IPS-20b (cell line): Measurements from ENCODE around the gene MAPRE3.
"Not testable (repeated sequence)": the region's sequence is repeated elsewhere in the genome, so short reads cannot be mapped to it uniquely, and the experiment has no call there.

Source experiments
- H3K27ac ChIP-seq: one replicate; pipeline ENCODE4 v1.5.1; 2013; ENCODE audit warnings: low read length
- H3K27me3 ChIP-seq: 2 replicates; pipeline ENCODE4 v1.6.1; 2013; ENCODE audit warnings: mild to moderate bottlenecking, low read length, inconsistent platforms; ENCODE audit not compliant: insufficient read depth
- H3K36me3 ChIP-seq: 2 replicates; pipeline ENCODE4 v1.6.1; 2013; ENCODE audit warnings: low read depth, mild to moderate bottlenecking, inconsistent platforms, low read length, moderate library complexity; ENCODE audit not compliant: insufficient read depth
- H3K4me1 ChIP-seq: 2 replicates; pipeline ENCODE4 v1.6.1; 2013; ENCODE audit warnings: mild to moderate bottlenecking, control low read depth, inconsistent platforms, low read length, moderate library complexity; ENCODE audit not compliant: insufficient read depth
- H3K4me3 ChIP-seq: 2 replicates; pipeline ENCODE4 v1.5.1; 2013; ENCODE audit warnings: mild to moderate bottlenecking, low read length, inconsistent platforms
- H3K9ac ChIP-seq: 2 replicates; pipeline ENCODE4 v1.6.1; 2013; ENCODE audit warnings: low read depth, mild to moderate bottlenecking, inconsistent platforms, low read length, moderate library complexity
- H3K9me3 ChIP-seq: 2 replicates; pipeline ENCODE4 v1.6.1; 2013; ENCODE audit warnings: mild to moderate bottlenecking, low read depth, low read length, inconsistent platforms; ENCODE audit not compliant: insufficient read depth

Gene MAPRE3

GRCh38 chr2:27069436-27069835 is 99.0 kb downstream of the MAPRE3 start:
- Histone ChIP-seq H3K4me3 (no peak overlapping the region), H3K27me3 (no peaks in the 10 kb centered on the region), H3K27ac (no peak overlapping the region), H3K9me3 (no peaks in the 10 kb centered on the region), H3K36me3 (peaks cover 40% of the 10 kb centered on the region), H3K9ac (no peak overlapping the region), H3K4me1 (peaks cover 7% of the 10 kb centered on the region; the same call in 1 of the 2 replicates)

- H3K9ac ChIP-seq: peak overlapping the region; percentile 94; the same call in 1 of the 2 replicates
- peaks cover 7% of the 10 kb centered on the region; the same call in 1 of the 2 replicates for H3K4me1 ChIP-seq
- H3K9me3 ChIP-seq: no peaks in the 10 kb centered on the region
- no peak overlapping the region for H3K27ac ChIP-seq
- peaks cover 39% of the 10 kb centered on the region for H3K36me3 ChIP-seq
- peak overlapping the region; percentile 99 for H3K4me3 ChIP-seq
- no peaks in the 10 kb centered on the region for H3K27me3 ChIP-seq
Measured at GRCh38 chr2:27069961-27070618, 99.7 kb downstream of the MAPRE3 start.

DNA sequence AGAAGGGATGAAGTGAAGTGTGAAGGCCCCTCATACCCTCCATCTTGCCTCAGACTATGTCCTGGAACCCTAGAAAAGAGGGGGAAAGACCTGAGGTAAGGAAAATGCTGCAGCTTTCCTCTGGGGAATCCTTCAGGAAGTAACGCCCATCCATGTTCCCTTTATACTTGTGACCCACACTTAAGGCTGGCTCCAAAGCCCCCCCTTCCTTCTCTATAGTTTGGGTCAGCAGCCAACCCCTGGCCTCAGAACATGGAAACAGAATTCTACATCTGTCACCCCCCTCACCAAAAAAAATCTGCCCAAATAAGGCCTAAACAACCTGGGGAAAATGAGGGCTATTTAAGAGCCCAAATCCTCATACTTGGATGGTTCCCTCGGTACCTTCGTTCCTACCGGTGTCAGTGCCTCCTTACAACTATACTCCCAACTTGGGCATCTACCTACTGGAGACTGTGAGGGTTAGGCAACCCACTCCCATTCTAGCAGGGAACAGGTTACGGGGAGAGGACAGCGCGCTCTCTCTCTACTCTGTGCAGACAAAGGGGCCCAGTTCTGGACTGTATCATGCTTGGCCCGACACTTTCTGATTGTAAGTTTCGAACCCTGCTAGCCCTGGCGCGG is 100.3 kb downstream of the MAPRE3 start:
- Histone ChIP-seq H3K9ac (peak overlapping the region; percentile 94), H3K36me3 (peaks cover 33% of the 10 kb centered on the region), H3K27ac (peak overlapping the region; percentile 18), H3K4me3 (peak overlapping the region; percentile 99), H3K27me3 (no peaks in the 10 kb centered on the region), H3K9me3 (no peaks in the 10 kb centered on the region), H3K4me1 (peaks cover 7% of the 10 kb centered on the region; the same call in 1 of the 2 replicates)

DNA sequence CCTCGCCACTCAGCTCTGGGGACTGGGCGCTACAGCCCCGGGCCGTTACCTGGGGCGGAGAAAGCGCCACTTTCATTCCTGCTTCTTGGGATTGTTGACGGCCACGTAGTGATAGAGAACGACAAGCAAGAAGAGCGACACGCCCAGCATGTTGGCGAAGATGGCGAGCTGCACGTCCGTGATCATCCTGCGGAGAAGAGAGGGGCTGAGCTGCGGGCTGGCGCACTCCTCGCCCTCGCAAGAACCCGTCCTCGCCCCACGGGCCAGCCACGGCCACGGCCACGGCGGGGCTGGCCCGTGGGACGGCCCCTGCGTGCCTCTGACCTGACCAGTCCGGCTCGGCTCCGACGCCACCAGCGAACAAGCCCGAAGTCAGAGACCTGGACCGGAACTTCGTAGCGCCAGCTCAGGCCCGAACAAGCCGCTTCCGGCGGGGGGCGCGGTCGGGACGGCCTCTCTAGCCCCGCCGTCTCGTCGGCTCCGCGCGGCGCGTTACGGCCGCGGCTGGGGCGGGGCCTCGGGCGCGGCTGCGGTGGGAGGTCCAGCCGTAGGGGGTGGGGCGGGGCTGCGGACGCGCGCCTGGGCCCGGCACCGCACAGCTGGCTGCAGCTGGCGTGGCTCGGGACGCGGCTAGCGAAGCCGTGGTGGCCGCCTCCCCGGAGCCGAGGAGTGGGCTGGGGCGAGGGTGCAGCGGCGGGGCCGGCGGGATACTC is 101.0 kb downstream of the MAPRE3 start, which contains the start of gene OST4:
TSS of gene OST4 (minus strand) at position 378 of the 713 bp plus-strand sequence.
- Histone ChIP-seq H3K9me3 (no peaks in the 10 kb centered on the region), H3K27me3 (no peaks in the 10 kb centered on the region), H3K4me3 (peak within 1 kb of the TSS; percentile 99), H3K36me3 (peaks cover 33% of the 10 kb centered on the region), H3K27ac (peak within 1 kb of the TSS; percentile 85), H3K4me1 (peaks cover 7% of the 10 kb centered on the region; the same call in 1 of the 2 replicates), H3K9ac (peak within 1 kb of the TSS; percentile 94)

DNA sequence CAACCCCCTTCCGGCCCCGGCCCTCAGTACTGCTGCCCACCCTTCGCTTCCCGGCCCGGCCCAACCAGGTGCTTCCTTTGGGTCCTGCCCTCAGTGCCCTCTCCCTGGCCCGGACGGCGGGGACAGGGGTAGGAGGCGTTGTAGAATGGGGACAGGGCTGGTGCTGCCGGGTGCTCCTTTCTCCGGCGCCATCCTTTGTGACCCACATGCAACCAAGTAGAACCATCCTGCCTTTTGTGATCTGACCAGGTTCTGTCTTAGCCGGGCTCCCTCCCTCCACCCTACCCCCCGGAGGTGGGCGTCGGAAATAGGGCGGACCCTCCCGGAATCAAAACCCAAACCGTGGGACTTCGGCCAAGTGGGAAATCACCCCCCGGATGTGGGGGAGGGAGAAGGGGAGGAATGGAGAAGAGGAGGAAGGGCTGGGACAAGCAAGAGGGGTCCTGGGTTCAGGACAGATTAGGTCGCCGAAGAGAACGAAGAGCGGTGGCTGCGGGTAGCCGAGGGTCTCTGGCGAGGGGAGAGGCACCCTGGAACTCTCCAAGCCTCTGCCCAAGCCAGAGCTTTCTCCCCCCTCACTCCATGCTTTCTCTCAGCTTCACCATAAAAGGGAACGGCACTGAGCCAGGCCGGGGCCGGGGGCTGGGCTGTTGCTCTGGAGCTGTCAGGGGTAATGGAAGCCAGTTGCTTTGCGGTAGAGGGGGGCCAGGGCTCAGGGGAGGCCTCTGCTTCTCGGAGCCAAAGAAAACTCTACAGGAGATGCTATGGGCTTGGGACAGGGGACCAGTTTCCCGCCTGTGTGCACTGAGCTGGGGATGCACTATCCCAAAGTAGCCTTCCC is 101.8 kb downstream of the MAPRE3 start:
- H3K36me3 ChIP-seq: peaks cover 32% of the 10 kb centered on the region
- H3K9ac ChIP-seq: peak overlapping the region; percentile 92; the same call in 1 of the 2 replicates
- no peaks in the 10 kb centered on the region for H3K9me3 ChIP-seq
- H3K4me3 ChIP-seq: peak overlapping the region; percentile 99
- H3K27ac ChIP-seq: peak overlapping the region; percentile 85
- H3K4me1 ChIP-seq: peaks cover 7% of the 10 kb centered on the region; the same call in 1 of the 2 replicates
- H3K27me3 ChIP-seq: no peaks in the 10 kb centered on the region

DNA sequence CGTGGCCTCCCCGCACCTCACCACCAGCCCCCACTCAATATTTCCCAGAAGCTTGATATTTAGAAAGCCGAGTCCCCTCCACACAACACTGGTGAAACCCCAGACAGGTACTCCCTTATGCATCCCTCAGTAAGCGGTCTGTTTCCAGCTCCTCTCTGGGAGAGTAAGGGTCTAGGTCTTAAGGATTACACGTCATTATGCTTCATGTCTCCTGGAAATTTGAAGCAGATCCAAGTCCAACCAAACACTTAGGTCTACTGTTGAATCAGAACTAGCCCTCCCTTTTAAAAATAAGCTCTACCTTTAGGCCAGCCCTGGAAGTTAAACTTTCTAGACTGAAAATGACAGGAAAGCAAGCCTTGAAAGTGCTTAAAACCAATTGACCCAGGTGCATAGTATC is 102.5 kb downstream of the MAPRE3 start:
- H3K27ac ChIP-seq: no peak overlapping the region
- H3K4me1 ChIP-seq: peaks cover 7% of the 10 kb centered on the region; the same call in 1 of the 2 replicates
- no peaks in the 10 kb centered on the region for H3K27me3 ChIP-seq
- peak overlapping the region; percentile 92; the same call in 1 of the 2 replicates for H3K9ac ChIP-seq
- H3K36me3 ChIP-seq: peaks cover 25% of the 10 kb centered on the region
- H3K9me3 ChIP-seq: no peaks in the 10 kb centered on the region
- peak overlapping the region; percentile 99; the same call in 1 of the 2 replicates for H3K4me3 ChIP-seq

DNA sequence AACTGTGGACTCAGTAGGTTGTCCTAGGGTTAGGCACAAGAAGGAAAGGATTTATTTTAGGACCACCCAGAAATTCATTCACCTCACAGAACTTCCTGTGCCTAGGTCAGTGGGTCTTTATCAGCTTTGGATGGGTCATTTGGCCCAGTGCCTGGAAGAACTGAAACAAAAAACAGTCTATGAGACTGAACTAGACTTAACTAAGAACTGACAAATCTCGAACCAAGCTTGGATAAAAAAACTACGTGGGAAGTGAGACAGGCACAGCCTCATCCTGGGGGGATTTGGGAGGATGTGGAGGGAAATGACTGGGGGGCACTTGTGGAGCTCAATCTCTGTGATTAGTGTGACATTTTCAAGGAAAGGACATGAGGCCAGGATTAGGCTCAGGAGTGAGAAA is 103.3 kb downstream of the MAPRE3 start:
- no peaks in the 10 kb centered on the region for H3K9me3 ChIP-seq
- peaks cover 17% of the 10 kb centered on the region for H3K36me3 ChIP-seq
- peaks cover 7% of the 10 kb centered on the region; the same call in 1 of the 2 replicates for H3K4me1 ChIP-seq
- no peak overlapping the region for H3K9ac ChIP-seq
- no peak overlapping the region for H3K4me3 ChIP-seq
- H3K27me3 ChIP-seq: no peaks in the 10 kb centered on the region
- no peak overlapping the region for H3K27ac ChIP-seq

DNA sequence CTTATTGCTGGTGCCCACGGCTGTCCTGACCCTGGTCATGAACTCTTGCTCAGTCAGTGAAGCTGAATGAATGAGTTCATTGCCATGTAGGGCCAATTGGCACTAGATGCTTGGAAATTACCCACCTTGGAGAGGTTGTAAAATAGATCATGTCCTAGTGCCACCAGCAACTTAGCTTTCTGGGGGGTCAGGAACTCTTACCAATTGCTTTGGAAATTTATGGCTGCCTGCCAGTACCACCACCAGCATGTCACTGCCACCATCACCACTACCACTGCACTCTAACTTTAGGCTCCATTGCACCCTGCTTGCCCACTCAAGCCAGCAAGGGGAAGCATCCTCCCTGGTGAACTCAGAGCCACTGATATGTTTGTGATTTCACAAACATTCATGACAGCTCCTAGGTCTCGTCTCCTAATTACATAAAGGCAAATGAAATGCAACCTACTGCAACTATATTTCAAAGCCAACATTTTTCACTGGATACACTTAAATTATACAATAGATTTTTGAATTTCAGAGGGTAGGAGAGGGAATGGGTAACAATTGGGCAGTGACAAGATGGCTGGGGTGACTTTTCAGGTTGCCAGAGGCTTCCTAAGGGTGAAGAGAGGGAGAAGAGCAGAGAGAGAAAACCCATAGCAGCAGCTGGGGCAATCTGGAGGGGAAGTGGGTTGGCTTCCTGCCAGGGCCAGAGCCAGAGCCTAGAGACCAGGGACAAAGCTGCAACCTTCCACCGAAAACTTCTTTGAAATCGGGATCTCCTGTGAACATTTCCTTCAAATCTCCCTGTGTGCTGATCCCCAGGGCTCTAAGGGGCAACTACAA is 104.5 kb downstream of the MAPRE3 start:
- H3K9me3 ChIP-seq: no peaks in the 10 kb centered on the region
- H3K4me3 ChIP-seq: no peak overlapping the region
- H3K27me3 ChIP-seq: no peaks in the 10 kb centered on the region
- no peak overlapping the region for H3K27ac ChIP-seq
- peaks cover 5% of the 10 kb centered on the region; the same call in 1 of the 2 replicates for H3K36me3 ChIP-seq
- H3K9ac ChIP-seq: no peak overlapping the region
- H3K4me1 ChIP-seq: peaks cover 7% of the 10 kb centered on the region; the same call in 1 of the 2 replicates

- not testable (repeated sequence) for H3K9me3 ChIP-seq, H3K27ac ChIP-seq, H3K27me3 ChIP-seq, H3K4me1 ChIP-seq, H3K36me3 ChIP-seq, H3K9ac ChIP-seq, H3K4me3 ChIP-seq
Measured at GRCh38 chr2:27075566-27075871, 105.1 kb downstream of the MAPRE3 start.

GRCh38 chr2:27076323-27076722 is 105.9 kb downstream of the MAPRE3 start:
- Histone ChIP-seq H3K9me3 (no peaks in the 10 kb centered on the region), H3K36me3 (no peaks in the 10 kb centered on the region), H3K27me3 (no peaks in the 10 kb centered on the region), H3K4me1 (peaks cover 4% of the 10 kb centered on the region; the same call in 1 of the 2 replicates), H3K9ac (no peak overlapping the region), H3K27ac (no peak overlapping the region), H3K4me3 (no peak overlapping the region)
